ENCODE data around the gene P4HA2.

The P4HA2 gene

GRCh38 chr5:132195727-132196126 lies 31.9 kb downstream of the P4HA2 start:
- TF ChIP-seq FOXP2 (optimal IDR thresholded peaks at IDR 0.05; ENCODE audit: borderline replicate concordance, extremely low read depth, extremely low read length, insufficient read depth) = no peak
- TF ChIP-seq SIN3A (IDR thresholded peaks at IDR 0.05; ENCODE audit: borderline replicate concordance, insufficient read depth, low read length) = no peak

DNA sequence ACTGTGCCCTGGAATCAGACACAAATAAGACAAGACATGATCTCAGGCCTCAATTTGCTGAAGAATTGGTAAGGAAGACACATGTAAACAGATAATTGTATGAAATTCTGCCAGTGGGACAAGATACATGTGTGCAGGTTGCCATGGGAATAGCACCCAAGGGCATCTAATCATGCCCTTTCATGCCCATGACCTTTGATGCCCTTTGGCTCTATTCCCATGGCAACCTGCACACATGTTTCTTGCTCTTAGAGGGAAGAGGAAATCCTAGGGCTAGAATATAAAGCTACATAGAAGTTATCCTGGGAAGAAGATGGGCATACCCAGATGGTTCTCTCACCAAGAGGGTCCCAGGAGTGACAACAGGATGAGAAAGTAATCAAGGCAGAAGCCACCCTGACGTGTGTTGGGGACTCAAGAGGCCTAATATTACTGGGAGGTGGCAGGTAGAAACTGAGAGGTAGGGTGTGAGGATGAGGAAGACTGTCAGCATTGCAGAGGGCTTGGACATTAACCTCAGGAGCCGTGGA lies 34.4 kb downstream of the P4HA2 start:
- TF ChIP-seq REST (IDR thresholded peaks at IDR 0.05; ENCODE audit: insufficient read depth in 1 of 2, low read depth in 2 of 2, low read length in 2 of 2) = no peak
- TF ChIP-seq FOXP2 (optimal IDR thresholded peaks at IDR 0.05; ENCODE audit: borderline replicate concordance, extremely low read depth, extremely low read length, insufficient read depth) = no peak
- no peak for TF ChIP-seq POLR2AphosphoS5 (IDR thresholded peaks at IDR 0.05; ENCODE audit: low read depth, low read length)
- no peak for TF ChIP-seq SIN3A (IDR thresholded peaks at IDR 0.05; ENCODE audit: borderline replicate concordance, insufficient read depth, low read length)
- no peak for TF ChIP-seq TAF1 (IDR thresholded peaks at IDR 0.05; ENCODE audit: borderline replicate concordance, insufficient read depth, low read length)

DNA sequence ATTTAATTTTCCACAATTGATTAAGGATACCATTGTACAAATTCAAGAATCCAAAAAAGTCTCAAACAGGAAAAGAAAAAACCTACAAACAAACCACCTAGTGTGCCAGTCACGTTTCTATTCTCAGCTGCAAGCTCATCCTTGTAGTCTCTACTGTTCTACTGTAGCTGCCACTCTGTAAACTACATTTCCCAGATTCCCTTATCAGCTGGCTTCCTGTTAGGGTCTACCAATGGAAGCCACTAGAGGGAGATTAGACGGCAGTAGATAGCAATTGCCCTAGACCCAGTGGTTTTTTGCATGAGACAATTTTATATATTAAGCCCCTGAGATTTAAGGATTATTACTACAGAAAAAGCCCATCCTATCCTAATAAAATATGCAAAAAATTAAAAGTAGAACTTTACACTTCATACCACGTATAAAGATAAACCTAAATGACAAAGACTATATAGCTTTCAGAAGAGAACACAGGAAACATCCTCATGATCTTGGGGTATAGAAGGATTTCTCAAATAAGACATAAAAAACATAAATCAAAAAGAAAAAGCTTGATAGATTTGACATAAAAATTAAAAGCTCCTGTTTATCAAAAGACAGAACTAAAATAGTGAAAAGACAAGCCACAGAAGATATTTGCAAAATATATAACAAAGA lies 37.4 kb downstream of the P4HA2 start:
- no peak for TF ChIP-seq TAF1 (IDR thresholded peaks at IDR 0.05; ENCODE audit: borderline replicate concordance, insufficient read depth, low read length)
- no peak for TF ChIP-seq FOXP2 (optimal IDR thresholded peaks at IDR 0.05; ENCODE audit: borderline replicate concordance, extremely low read depth, extremely low read length, insufficient read depth)

DNA sequence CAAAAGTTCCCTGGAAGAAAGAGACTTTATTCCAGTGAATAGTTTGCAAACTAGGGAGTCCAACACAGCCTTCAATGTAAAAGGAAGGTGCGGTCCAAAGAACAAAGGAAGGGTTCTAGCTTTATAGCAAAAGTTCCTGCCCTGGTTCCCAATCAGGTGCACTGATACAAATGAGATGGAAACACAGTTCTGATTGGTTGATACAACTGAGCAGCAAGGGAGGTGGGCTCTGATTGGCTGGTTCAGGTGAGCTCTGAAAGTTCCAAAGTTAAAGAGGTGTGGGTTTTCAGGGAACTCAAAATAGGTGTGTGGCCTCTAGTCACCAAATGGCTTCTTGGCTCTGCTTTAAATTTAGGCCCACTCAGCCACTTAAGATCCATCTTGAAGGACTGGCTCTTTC lies 43.1 kb downstream of the P4HA2 start:
- TF ChIP-seq POLR2AphosphoS5 (IDR thresholded peaks at IDR 0.05; ENCODE audit: low read depth, low read length) (no peak), TAF1 (IDR thresholded peaks at IDR 0.05; ENCODE audit: borderline replicate concordance, insufficient read depth, low read length) (no peak), FOXP2 (optimal IDR thresholded peaks at IDR 0.05; ENCODE audit: borderline replicate concordance, extremely low read depth, extremely low read length, insufficient read depth) (no peak), REST (IDR thresholded peaks at IDR 0.05; ENCODE audit: insufficient read depth in 1 of 2, low read depth in 2 of 2, low read length in 2 of 2) (no peak), SIN3A (IDR thresholded peaks at IDR 0.05; ENCODE audit: borderline replicate concordance, insufficient read depth, low read length) (no peak)

DNA sequence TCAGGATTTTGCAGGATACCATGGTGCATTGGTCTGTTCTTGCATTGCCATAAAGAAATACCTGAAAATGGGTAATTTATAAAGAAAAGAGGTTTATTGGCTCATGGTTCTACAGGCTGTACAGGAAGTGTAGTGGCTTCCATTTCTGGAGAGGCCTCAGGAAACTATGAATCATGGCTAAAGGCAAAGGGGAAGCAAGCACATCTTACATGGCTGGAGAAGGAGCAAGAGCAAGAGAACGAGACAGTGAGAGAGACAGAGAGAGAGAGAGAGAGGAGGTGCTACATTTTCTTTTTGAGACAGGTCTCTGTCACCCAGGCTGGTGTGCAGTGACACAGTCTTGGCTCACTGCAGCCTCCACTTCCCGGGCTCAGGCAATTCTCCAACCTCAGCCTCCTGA lies 43.9 kb downstream of the P4HA2 start:
- TF ChIP-seq FOXP2 (optimal IDR thresholded peaks at IDR 0.05; ENCODE audit: borderline replicate concordance, extremely low read depth, extremely low read length, insufficient read depth) = no peak
- TF ChIP-seq TAF1 (IDR thresholded peaks at IDR 0.05; ENCODE audit: borderline replicate concordance, insufficient read depth, low read length) = no peak
- no peak for TF ChIP-seq POLR2AphosphoS5 (IDR thresholded peaks at IDR 0.05; ENCODE audit: low read depth, low read length)
- no peak for TF ChIP-seq REST (IDR thresholded peaks at IDR 0.05; ENCODE audit: insufficient read depth in 1 of 2, low read depth in 2 of 2, low read length in 2 of 2)
- TF ChIP-seq SIN3A (IDR thresholded peaks at IDR 0.05; ENCODE audit: borderline replicate concordance, insufficient read depth, low read length) = no peak

- TF ChIP-seq SIN3A (IDR thresholded peaks at IDR 0.05; ENCODE audit: borderline replicate concordance, insufficient read depth, low read length) = no peak
- no peak for TF ChIP-seq FOXP2 (optimal IDR thresholded peaks at IDR 0.05; ENCODE audit: borderline replicate concordance, extremely low read depth, extremely low read length, insufficient read depth)
- no peak for TF ChIP-seq POLR2AphosphoS5 (IDR thresholded peaks at IDR 0.05; ENCODE audit: low read depth, low read length)
- no peak for TF ChIP-seq TAF1 (IDR thresholded peaks at IDR 0.05; ENCODE audit: borderline replicate concordance, insufficient read depth, low read length)
- no peak for TF ChIP-seq REST (IDR thresholded peaks at IDR 0.05; ENCODE audit: insufficient read depth in 1 of 2, low read depth in 2 of 2, low read length in 2 of 2)
Observed at GRCh38 chr5:132182359-132183040, 45.2 kb downstream of the P4HA2 start.
